Measurements from ENCODE around the gene HDAC10.

Gene HDAC10

DNA sequence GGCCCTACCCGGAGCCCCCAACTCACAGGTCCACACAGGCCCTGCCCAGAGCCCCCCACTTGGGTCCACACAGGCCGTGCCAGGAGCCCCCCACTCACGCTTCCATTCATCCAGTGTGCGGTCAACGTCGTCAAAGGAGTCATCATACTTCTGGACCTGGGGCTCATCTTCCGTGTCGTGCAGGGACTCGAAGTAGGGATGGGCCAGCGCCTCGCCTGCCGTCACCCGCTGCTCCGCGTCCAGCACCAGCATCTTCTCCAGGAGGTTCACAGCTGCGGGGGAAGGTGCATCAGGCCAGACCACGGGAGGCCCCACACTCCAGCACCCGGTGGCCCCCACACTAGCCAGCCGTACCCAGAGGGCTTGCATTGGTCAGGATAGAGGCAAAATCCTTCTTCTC, 4.0 kb upstream of the HDAC10 start:
- no peak for DNase-seq

DNA sequence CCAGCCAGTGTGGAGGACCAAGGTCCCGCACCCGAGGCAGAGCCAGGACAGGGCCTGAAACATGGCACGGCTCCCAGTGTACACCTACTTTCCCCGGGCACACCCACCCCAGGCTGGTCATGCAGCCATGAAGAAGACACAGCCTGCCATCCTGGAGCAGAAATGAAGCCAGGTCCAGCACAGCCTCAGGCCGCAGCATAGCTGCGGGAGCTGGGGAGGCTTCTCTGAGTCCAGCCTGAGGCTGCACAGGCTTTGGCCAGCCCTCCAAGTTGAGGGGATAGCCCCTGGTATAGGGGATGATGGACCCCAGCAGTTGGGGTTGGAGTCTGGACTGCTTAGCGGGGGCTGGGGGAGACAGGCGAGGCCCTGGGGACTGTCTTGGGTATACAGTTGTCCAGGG, 2.9 kb upstream of the HDAC10 start:
- no peak for DNase-seq

DNA sequence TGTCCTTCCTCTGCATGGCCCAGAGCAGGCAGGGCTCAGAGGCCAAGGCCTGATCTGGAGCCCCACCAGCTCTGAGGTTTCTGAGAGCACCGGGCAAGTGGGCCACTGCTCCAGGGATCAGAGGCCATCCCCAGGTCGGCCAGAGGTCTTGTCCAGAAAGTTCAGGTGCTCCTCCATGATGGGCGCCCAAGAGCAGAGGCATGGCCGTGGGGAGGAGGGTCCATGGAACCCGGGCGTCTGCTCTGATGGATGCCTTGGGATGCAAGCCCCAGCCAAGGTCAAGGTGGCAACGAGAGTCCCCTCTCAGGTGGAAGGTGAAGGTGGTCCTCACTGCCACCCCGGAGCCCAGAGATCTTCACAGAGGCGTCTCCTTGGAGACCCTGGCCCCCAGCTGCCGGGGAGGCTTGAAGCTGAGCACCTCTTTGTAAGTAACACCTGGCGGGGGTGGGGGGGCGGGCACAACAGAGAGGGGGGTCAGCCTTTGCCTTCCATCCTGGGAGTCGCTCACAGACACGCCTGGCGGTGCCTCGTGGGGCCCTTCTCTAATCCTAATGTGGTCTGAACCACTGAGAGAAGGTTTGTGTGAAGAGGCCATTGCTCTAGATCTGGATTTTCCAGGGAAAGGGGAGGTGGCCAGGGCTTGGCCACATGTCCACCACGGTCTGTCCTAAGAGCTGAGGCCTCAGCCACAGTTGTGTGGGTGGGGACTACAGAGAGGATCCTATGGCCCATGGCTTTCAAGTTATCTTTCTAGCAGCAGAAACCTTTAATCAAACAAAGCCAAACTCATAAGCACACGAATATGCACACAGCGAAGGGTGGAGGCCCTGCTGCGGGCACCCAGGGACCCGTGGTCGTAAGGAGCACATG, 2.2 kb upstream of the HDAC10 start:
- no peak for DNase-seq

DNA sequence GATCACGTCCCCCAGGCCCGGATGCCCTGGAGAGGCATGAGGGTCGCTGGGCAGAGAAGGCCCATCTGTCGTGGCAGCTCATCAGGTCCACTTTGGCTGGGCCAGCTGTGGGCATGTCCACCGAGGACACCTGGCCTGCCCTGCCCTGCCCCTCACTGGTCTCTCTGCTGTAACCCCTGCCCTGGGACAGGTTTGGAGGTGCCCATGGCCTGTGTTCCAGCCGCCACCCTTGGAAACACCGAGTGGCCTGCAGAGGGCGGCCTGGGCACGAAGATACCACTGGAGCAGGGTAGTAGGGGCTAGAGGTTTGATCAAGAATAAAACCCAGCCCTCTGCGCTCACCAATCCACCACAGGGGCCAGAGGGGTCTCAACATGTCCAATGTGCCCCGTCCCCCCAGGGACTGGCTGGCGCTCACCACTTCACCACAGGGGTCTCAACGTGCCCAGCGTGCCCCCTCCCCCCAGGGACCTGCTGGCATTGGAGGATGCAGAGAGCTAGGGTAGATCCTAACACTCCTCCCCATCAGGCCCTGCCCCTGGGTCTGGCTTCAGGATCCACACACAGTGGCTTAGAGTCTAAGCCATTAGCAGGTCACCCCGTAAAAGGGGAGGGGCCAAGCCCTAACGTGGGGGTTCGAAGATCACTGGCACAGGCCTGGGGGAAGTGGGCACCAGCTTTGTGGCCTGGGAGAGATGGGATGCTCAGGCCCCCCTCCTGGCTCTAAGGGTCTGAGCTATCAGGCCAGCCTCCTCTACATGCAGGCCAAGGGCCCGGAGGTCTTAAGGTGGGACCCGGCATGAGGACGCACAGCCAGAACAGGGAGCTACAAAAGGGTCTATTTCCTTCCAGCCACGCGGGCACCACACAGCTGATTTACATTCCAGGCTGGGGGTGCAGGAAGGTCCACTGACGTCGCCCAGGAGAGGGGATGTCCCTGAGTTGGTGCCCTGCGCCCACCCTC, 1.3 kb upstream of the HDAC10 start:
- DNase-seq: peak; percentile 77

DNA sequence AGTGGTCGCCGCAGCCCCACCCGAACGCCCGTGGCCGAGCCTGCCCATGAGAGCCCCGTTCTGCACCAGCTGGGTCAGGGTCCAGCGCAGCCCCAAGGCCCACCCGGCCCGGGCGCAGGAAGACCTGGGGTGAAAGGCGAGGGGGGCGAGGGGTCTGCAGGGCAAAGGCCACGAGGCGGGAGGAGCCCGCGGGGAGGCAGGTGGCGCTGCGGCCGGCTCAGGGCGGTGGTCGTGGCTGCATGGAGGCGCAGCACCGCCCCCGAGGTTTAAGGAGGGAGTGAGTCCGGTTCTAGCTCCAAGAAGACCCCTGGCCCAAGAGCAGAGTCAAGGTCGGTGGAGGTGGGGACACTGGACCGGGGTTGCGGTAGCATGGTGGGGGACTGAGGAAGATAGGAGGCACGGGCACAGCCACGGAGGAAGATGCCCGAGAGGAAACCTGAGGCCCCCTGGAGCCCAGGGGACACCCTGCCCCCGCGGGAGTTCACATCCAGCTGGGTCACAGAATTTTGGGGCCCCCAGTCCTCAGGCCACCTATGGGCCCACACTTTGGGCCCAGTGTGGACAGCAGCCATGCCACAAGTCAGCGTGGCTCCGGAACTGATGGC, 514 bp upstream of the HDAC10 start:
- no peak for DNase-seq

DNA sequence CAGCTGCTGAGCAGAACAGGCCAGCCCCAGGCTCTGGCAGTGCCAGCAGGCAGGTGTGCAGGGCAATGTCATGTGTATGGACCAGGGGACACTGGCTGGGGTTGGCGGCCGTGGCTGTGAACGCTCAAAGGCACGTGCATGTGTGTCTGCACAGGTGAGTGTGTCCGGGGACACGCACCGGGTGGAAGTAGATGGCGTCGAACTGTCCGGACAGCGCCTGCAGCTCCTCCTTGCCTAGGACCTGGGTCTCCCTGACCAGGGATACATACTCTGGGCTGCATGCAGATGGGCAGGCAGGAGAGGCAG, 863 bp downstream of the HDAC10 start:
- DNase-seq: no peak

DNA sequence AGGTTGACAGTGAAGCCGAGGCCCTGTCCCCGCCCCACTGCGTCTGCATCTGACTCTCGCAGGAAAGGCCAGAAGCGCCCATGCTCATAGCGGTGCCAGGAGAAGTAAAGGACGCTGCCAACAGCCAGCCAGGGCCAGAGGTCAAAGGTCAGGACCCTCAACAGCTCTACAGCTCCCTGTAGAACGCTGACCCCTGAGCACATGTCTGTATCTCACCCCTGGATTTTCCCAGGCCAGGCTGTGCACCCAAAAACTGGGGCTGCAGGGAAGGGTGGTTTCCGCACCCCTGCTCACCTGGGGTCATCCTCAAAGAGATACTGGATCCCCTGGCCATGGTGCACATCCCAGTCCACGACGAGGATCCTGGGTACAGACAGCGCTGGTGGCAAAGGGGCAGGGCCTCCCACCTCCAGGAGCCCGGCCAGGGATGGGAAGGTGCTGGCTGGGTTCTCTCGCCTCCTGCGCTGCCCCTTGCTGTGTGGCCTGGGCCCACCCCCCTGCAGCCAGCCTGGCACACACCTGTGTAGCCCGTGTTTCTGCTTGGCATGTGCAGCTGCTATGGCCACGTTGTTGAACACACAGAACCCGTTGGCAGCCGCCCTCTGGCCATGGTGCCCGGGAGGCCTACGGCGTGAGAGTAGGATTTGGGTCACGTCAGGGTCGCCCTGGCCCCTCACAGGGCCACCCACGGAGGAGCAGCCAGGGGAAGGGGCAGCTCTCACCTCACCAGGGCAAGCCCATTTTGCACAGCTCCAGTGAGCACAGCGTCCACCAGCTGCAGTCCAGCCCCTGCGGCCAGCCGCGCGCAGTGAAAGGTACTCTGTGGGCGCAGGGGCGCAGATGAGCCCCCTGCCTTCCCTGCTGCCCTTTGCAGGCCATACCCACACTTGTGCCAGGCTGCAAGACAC, 1.5 kb downstream of the HDAC10 start:
- DNase-seq: no peak

DNA sequence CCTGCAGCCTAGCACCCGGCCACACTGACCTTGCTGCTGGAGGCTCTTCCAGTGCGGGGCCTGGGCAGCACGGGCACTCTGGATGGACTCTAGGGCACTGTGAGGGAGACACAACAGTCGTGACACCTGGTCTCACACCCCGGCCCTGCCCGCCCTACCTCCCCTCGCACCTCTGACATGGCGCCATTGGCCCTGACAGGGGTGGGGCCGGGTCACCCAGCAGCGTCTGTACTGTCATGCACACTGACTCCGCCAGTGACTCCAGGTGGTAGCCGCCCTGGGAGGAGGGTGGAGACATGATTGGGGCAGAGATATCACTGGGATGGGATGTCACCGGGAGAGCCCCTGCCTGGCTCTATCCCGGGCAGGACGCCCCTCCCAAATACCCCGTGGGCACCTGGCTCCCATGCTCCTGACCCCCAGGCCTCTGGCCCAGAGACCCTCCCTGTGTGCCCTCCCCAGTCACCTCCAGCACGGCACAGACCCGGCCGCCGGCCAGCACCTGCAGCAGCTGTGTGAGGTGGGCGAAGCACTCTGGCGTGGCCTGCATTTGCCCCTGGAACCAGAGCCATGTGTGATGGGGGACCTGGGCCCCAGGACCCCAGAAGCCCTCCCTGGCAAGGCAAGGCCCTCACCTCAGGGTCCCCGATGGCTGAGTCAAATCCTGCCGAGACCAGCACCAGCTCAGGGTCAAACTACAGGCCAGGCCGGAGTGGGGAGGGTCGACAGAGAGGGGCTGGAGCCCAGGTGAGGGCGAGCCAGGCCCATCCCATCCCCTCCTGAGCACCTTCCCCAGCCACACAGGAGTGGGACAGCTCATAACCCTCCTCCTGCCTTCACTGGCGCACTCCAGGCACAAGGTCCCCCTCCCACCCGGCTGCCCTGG, 2.6 kb downstream of the HDAC10 start:
- no peak for DNase-seq

DNA sequence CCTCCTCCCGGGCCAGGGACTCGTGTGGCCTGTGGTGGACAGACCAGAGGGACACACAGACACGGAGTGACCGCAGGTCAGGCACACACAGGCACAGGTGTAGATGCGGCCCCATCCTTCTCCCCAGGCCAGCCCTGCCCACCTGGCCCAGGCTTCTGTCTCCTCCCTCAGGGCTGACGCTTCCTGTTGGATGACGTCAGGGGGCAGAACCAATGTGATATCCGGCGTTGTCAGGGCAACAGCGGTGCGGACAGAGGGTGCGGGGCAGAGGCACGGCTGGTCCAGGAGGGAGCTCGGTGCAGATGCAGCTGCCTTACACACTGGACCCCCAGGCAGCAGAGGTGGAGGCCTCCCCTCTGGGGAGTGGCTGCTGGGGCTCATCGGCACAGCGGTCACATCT, 3.3 kb downstream of the HDAC10 start:
- DNase-seq: peak; percentile 55

DNA sequence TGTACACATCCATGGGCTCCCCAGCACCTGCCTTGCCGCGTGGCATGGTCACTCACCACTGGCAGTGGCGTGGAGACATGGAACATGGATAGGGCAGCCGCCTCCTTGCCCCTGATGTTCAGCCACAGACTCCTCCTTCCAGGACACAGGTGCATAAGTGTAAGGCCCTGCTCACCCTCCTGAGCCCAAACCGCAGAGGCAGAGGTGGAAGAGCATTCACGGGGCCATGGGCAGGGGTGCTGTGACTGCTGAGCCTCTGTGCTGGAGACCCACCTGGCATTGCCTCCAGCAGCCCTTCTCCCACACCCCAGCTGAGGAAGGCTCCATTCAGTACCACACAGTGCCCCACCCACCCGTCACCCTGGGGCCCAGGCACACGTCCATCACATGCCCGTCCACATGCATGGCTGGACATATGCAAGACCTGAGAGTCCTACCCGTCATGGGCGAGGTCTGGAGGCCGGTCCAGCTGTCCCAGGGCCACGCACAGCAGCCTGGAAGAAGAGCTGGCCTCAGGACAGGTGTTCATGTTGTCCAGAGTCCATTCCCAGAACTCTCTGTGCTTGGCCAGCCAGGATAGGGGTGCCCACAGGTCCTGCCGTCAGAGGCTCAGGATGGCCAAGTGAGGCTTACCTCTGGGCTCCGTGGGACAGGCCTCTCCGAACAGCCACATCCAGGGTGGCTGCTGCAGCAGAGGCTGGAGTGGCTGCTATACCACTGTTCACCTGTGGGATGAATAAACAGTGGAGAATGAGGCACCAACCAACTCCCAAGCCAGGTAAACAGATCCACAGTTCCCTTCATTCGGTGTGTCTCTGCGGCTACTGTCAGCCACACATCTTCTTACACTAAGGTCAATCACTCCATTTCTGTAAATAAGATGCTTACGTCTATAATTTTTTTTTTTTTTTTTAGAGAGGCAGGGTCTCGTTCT, 4.6 kb downstream of the HDAC10 start:
- no peak for DNase-seq

DNA sequence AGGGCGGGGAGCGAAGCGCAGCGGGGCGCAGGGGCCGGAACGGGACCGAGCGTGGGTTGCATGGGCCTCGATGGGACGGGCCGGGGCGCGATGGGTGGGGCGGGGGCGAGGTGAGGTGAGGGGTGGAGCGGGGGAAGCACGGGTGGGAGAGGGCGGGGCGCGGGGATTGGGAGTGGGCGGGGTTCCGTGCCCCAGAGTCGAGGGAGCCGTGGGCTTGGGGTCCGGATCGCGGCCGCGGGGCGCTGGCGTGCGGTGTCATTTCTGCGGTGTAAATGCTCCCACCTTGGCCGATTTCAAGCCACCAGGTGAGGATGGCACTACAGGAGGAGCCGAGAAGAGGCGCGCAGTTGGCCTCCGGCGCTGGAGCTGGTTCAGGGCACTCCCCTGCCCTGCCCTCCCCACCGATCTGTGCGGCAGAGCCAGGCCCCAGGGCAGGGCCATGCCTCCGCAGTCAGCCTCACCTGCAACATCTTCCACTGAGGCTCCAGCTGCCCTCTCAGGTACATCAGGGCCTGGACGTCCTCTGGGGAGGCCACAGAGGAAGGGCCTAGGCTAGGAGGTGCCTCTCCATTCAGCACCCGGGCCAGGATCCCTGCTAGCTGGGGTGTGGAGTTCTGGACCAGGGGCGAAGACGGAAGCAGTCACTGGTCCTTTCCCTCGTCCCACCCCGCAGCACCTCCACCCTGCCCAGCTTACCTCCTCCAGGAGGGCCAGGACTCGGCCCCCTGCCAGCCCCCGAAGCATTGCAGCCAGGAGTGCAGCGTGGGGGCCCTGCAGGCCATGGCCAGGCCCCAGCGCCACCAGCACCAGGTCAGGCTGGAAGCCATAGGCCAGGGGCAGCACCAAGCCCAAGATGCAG, 5.6 kb downstream of the HDAC10 start:
- DNase-seq: no peak

DNA sequence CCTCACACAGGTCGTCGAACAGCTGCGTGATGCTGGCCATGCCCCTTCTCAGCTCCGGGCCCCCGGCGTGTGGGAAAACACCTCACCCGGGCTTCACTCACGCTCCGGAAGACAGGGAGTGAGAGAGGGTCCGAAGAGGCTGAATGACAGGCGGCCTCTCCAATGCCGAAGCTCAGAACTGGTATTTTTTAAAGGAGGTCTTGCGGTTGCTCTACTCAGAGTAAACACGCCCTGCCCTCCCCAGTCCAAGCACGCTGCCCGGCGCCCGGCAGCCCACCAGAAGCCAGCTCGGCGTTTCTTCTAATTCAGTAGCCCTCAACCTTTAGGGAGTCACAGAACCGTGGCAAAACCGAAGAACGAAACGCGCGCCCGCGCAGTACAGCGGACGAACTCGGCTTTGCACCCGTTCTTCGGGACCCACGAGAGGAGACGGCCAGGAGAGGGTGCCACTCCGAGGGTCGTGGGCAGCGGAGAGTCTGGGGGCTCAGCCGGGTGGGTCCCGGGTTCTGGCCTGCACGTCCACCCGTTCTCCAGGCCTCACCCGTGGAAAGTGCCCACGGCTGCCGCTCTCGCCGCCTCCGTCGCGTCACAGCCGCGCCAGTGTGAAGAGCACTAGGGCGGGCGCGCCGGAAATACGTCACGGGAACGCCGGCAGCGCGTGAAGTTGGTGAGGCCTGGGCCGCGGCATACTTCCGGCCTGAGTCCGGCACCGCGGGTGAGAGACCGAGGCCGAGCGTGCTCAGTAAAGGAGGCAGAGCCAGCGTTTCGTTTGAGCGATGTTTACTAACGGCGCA, 6.4 kb downstream of the HDAC10 start, which contains the start of gene TUBGCP6:
Gene TUBGCP6 (minus strand): TSS at position 604 of the 794 bp plus-strand sequence. CDS start 564 bp downstream, at position 40.
- peak; percentile 93 for DNase-seq

DNA sequence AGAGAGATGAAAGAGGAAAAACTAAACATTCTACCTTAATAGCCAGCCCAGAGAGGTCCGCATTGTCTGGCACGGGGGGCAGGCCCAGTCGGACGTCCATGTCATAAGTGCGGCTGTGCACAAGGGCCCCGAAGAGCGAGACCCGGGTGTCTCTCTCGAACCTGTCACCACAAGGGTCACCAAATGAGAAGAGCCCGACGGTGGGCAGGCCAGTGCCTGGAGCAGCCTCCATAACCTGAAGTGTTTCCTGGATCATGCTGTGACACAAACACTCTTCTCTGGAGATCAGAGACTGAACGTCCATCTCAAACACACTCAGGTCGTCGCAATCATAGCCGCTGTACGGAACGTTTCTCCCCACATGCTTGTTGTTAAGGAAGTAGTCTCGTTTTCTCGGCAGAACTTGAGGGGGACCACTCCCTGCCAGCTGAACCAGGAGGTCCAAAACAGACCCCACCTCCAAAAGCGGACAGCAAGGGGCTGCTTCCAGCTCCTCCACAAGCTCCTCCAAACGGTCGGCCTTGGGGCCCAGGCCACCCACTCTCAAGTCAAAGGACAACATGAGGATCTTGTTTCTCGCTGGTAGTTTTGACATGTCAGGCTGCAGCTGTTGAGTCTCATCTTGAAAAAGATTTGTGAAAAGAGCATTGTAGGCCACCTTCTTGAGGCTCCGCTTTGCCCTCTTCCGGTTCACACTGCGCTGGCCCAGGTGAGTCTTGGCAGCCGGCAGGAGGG, 7.2 kb downstream of the HDAC10 start:
- no peak for DNase-seq

DNA sequence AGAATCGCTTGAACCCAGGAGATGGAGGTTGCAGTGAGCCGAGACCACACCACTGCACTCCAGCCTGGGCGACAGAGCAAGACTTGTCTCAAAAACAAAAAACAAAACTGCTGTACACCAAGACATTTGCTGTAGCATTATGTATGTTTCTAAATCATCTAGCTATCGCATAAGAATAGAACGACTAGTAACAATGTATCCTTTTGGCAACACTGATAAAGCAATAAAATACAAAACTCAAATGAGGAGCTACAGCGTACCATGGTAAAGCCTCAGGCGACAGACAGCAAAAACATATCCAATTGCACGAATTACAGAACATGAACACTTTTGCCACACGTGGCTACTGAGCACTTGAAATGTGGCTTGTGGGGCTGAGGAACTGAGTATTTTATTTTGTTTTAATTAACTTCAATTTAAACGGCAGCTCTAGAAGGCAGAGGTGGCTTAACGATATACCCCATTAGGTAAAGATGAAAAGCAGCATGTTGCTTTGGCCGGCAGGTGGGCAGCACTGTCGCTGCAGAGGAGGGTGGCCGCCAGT, 8.6 kb downstream of the HDAC10 start:
- no peak for DNase-seq

DNA sequence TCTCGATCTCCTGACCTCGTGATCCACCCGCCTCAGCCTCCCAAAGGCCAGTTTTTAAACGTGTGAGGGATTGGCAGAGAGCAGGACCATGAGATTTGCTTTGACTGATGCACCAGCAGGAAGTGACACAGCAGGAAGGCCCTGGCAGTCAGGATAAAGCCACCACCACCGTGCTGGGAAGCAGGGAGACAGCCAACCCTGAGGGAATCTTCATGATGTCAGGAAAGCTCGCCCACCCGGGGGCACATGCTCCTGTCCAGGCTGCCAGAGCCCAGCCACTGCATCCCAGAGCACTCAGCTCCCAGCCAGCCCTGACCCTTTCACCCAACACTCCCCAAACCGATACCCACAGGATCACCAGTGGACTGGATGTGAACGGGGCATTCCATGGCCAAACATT, 12.3 kb downstream of the HDAC10 start:
- no peak for DNase-seq

DNA sequence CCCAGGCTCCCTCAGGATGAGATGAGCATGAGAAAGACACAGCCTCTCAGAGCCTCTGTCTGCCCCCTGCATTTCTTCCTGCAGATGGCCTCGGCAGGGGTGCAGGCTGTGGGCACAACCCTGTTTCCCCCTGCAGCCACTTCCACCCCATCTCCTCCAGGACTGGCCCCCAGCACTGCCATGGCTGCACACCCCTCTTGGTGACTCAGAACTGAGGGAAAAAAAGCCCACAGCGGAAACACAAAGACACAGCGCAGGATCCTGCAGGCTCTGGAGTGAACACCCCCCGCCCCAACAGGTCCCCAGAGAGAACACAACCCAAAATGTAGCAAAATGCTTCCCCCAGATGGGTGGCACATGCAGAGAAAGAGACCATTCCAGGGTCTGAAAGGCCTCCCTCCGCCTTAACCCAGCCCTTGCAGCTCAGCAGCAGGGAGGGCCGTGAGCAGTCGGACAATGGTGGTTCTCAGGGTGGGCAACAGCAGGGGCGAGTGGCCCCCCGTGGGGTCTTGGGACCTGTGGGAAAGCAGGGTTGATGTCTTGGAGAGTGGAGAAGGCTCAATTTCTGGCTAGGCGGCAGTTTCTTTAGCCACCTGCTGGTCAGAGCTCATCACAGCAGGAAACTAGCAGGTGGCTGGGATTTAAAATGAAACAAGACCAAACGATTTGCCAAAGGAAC, 14.2 kb downstream of the HDAC10 start:
- DNase-seq: no peak

DNA sequence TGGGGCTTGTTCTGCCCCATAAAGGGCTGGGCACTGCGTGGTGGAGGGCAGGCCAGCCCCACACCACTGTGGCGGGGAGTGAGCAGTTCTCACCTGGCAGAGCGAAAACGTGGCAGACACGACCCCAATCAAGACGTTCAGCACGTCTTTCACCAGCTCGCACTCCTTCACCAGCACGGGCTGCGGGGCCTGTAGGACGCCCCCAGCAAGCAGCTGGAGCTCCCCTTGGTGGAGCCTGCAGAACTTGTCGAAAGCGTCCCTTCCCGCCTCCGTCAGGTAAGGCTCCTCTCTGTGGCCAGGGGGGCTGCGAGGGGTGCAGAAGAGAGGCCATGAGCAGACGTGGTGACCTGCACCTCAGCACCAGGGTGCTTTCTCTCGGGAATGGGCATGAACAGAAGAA, 17.8 kb downstream of the HDAC10 start:
- DNase-seq: no peak
